Hepatocyte (in vitro differentiated cells): Measurements from ENCODE around the gene WDHD1. TPM values are rescaled to one million over a fixed set of nuclear protein-coding genes. Genes with fewer than 3 reads are reported as not detected.
A peak's percentile ranks its signal among the peaks of the same experiment; 100 is the strongest.

Experiments used
- DNase-seq: peaks from one replicate; pipeline ENCODE4 v3.0.0-alpha.2; 2016; ENCODE audit warnings: low spot score
- H2AFZ ChIP-seq: fragments of 200-600 bp; sonication (generic); 2 replicates; pipeline ENCODE4 v1.6.0; 2016; ENCODE audit warnings: antibody characterized with exemption, mild to moderate bottlenecking
- H3K27ac ChIP-seq: fragments of 200-600 bp; sonication (generic); 2 replicates; pipeline ENCODE4 v1.5.1; 2016; ENCODE audit warnings: mild to moderate bottlenecking
- H3K27me3 ChIP-seq: fragments of 200-600 bp; sonication (generic); 2 replicates; pipeline ENCODE4 v1.6.1; 2016
- H3K36me3 ChIP-seq: fragments of 200-600 bp; sonication (generic); replicated peaks from 2 replicates; pipeline ENCODE4 v1.5.1; 2016; ENCODE audit warnings: low read depth; ENCODE audit not compliant: insufficient read depth
- H3K4me1 ChIP-seq: fragments of 200-600 bp; sonication (generic); 2 replicates; pipeline ENCODE4 v1.5.1; 2016; ENCODE audit warnings: mild to moderate bottlenecking, moderate library complexity; ENCODE audit not compliant: insufficient read depth
- H3K4me2 ChIP-seq: fragments of 200-600 bp; sonication (generic); 2 replicates; pipeline ENCODE4 v1.6.0; 2016
- H3K4me3 ChIP-seq: fragments of 200-600 bp; sonication (generic); 2 replicates; pipeline ENCODE4 v1.5.1; 2016; ENCODE audit warnings: mild to moderate bottlenecking
- H3K79me2 ChIP-seq: fragments of 200-600 bp; sonication (generic); 2 replicates; pipeline ENCODE4 v1.6.0; 2017; ENCODE audit warnings: mild to moderate bottlenecking
- H3K9me2 ChIP-seq: fragments of 200-600 bp; sonication (generic); replicated peaks from 2 replicates; pipeline ENCODE4 v1.6.0; 2017; ENCODE audit warnings: mild to moderate bottlenecking; ENCODE audit not compliant: insufficient read depth
- H3K9me3 ChIP-seq: fragments of 200-600 bp; sonication (generic); 2 replicates; pipeline ENCODE4 v1.5.1; 2016; ENCODE audit warnings: low read depth, mild to moderate bottlenecking
- H4K20me1 ChIP-seq: fragments of 200-600 bp; sonication (generic); 2 replicates; pipeline ENCODE4 v1.6.0; 2016; ENCODE audit warnings: mild to moderate bottlenecking; ENCODE audit not compliant: insufficient read depth, poor library complexity, severe bottlenecking
- CTCF ChIP-seq: fragments of 200-600 bp; sonication (generic); IDR thresholded peaks from 2 replicates; pipeline ENCODE4 v1.5.1; 2016; ENCODE audit warnings: antibody characterized with exemption, mild to moderate bottlenecking; ENCODE audit not compliant: poor library complexity
- EZH2 ChIP-seq: fragments of 200-600 bp; sonication (generic); IDR thresholded peaks from 2 replicates; pipeline ENCODE4 v1.6.1; 2016; ENCODE audit warnings: antibody characterized with exemption, mild to moderate bottlenecking, borderline replicate concordance
- EZH2phosphoT487 ChIP-seq: fragments of 200-600 bp; sonication (generic); IDR thresholded peaks from one replicate; pipeline ENCODE4 v1.6.1; 2018; ENCODE audit warnings: antibody characterized with exemption, mild to moderate bottlenecking, low read depth, moderate library complexity; ENCODE audit not compliant: unreplicated experiment, severe bottlenecking
- WGBS: methylation state at CpG from one replicate; pipeline ENCODE4 v1.1.6; 2016; ENCODE audit warnings: low lambda C conversion rate; ENCODE audit errors: missing lambda C conversion rate; 5-methylcytosine and 5-hydroxymethylcytosine counted together
- polyA plus RNA-seq: library from polyadenylated mRNA; unstranded; fragments of >200 nt; fragmentation: Nextera tagmentation; extraction: Ambion mirVana; gene quantifications from 2 replicates; pipeline ENCODE4 v1.2.1, GENCODE V29; 2016
- total RNA-seq: library from RNA; depleted of rRNA; stranded (reverse); fragments of >200 nt; gene quantifications from 2 replicates; pipeline ENCODE4 v1.2.3, GENCODE V29; 2014

WDHD1 gene
- total and polyA plus RNA-seq, 2 experiments from 2014 or later: 4.1 to 5.9 TPM

- Histone ChIP-seq H3K9me2 (no peaks in the 10 kb centered on the region), H3K27ac (peak overlapping the region; percentile 100), H3K27me3 (no peaks in the 10 kb centered on the region), H3K4me2 (peak overlapping the region; percentile 77), H3K9me3 (no peaks in the 10 kb centered on the region), H3K4me3 (peak overlapping the region; percentile 79), H2AFZ (no peak overlapping the region), H3K79me2 (peaks cover 60% of the 10 kb centered on the region), H4K20me1 (peaks cover 41% of the 10 kb centered on the region), H3K4me1 (peaks cover 12% of the 10 kb centered on the region), H3K36me3 (no peaks in the 10 kb centered on the region)
- 52% methylated on average over 6 of the region's 6 CpGs for WGBS
- no peak for DNase-seq
- no peak for TF ChIP-seq EZH2phosphoT487
- no peak for TF ChIP-seq CTCF
Observed at GRCh38 chr14:55053018-55053417, 26.1 kb upstream of the WDHD1 start.

- Histone ChIP-seq H2AFZ (peak overlapping the region; percentile 2), H3K27me3 (no peaks in the 10 kb centered on the region), H3K27ac (peak overlapping the region; percentile 100), H3K4me3 (peak overlapping the region; percentile 79), H3K9me3 (no peaks in the 10 kb centered on the region), H3K36me3 (no peaks in the 10 kb centered on the region), H3K9me2 (no peaks in the 10 kb centered on the region), H3K79me2 (peaks cover 53% of the 10 kb centered on the region), H4K20me1 (peaks cover 35% of the 10 kb centered on the region), H3K4me1 (peaks cover 12% of the 10 kb centered on the region), H3K4me2 (peak overlapping the region; percentile 77)
- TF ChIP-seq EZH2phosphoT487 (no peak), EZH2 (no peak), CTCF (no peak)
- 3% methylated on average over 14 of the region's 14 CpGs for WGBS
- peak; percentile 23 for DNase-seq
Observed at GRCh38 chr14:55052269-55052930, 25.5 kb upstream of the WDHD1 start.

GRCh38 chr14:55051423-55052268, 24.7 kb upstream of the WDHD1 start, which contains the start of gene MAPK1IP1L:
TSS of gene MAPK1IP1L (plus strand) at chr14:55051647. CDS start at chr14:55061684, 10,037 bp downstream.
- Histone ChIP-seq H3K36me3 (no peaks in the 10 kb centered on the region), H3K4me3 (peak within 1 kb of the TSS; percentile 79), H3K9me3 (no peaks in the 10 kb centered on the region), H3K9me2 (no peaks in the 10 kb centered on the region), H4K20me1 (peaks cover 31% of the 10 kb centered on the region), H3K27me3 (no peaks in the 10 kb centered on the region), H3K79me2 (peaks cover 46% of the 10 kb centered on the region), H2AFZ (peak within 1 kb of the TSS; percentile 85), H3K27ac (peak within 1 kb of the TSS; percentile 100), H3K4me2 (peak within 1 kb of the TSS; percentile 77), H3K4me1 (peaks cover 12% of the 10 kb centered on the region)
- 1% methylated on average over 67 of the region's 98 CpGs for WGBS
- TF ChIP-seq EZH2: no peak
- TF ChIP-seq CTCF: peak; percentile 99
- peak; percentile 96 for DNase-seq
